Hematopoietic multipotent progenitor cell treated with erythropoietin and hydrocortisone succinate and interleukin-3 and kit ligand, for 17 days (in vitro differentiated cells): Measurements from ENCODE around the gene PIK3C2G.
"Not testable (repeated sequence)": the region's sequence is repeated elsewhere in the genome, so short reads cannot be mapped to it uniquely, and the experiment has no call there.

Experiments used
- DNase-seq: peaks from one replicate; pipeline ENCODE4 v3.0.0-alpha.2; 2015; ENCODE audit warnings: low spot score

Gene PIK3C2G

DNA sequence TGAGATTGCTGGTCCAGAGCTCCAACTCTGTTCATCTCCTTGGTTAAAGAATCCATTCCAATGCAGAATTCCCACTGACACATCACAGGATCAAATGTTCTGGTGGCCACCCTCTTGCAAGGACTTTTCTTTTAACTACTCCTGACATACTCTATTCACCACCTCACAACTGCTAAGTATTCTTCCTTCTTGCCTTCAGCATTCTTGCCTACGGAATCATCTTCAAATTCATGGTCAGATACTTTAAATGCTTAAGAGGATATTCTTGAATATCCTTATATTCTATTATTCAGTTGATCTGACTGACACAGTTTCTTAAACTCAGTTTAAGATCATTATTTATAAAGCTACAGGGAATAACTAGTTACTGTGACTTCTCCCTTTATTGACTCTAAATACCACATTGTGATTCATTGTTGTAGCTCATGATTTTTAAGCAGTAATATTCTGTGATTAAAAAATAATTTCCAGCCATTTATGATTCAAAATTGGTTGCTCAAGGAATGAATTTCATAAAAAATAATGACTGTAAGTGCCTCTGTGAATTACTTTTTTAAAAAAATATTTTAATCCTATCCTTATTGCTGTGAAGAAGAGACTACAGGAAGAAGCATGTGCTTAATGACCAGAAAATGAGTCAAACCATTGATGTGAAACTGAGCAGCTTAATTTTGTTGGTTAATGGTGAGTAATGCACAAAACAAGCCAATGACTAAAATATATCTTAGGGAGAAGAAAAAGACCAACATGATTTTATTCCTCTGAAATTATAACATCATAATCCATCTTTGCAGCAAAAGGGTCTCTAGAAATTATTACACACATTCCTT lies 207.1 kb downstream of the PIK3C2G start:
- DNase-seq: no peak

- no peak for DNase-seq
Observed at GRCh38 chr12:18470251-18470650, 208.9 kb downstream of the PIK3C2G start.

- DNase-seq: no peak
Observed at GRCh38 chr12:18472304-18472703, 211.0 kb downstream of the PIK3C2G start.

DNA sequence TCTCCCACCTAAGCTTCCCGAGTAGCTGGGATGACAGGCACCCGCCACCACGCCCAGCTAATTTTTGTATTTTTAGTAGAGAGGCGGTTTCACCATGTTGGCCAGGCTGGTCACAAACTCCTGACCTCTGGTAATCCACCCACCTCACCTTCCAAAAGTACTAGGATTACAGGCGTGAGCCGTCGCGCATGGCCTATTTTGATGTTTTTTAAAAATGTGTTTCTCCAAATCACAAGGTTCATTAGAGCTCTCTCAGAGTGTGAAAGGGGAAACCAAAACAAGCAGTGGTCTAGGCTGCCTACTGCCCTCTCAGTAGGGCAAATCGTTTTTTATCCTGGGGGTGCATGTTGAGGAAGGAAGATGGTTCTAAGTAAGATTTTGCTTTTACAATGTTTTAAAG lies 211.5 kb downstream of the PIK3C2G start:
- no peak for DNase-seq

GRCh38 chr12:18476861-18477260 lies 215.5 kb downstream of the PIK3C2G start:
- no peak for DNase-seq

GRCh38 chr12:18479256-18479655 lies 217.9 kb downstream of the PIK3C2G start:
- no peak for DNase-seq

DNA sequence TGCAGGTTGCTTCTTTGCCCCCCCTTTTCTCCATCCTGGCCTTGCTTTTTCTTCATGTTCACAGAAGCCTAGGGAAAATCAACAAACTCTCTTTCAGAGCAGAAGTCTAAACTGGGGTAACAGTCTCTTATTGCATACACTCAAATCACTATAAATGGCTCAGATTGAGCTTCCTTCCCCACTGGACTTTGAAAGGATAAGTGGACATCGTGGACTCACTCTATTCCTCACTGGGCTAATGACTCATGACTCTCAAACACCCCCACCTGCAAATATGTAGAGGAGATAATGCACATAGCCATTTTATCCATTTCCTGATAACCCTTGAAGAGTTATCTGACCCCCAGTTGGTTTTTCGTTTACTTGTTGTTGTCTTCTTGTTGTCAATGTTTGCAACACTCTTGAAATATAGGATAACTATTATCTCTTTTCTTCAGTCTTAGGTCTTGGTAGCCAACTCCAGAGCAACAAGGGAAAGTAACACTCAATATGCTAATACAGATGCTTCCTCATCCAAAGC lies 221.3 kb downstream of the PIK3C2G start:
- no peak for DNase-seq

- DNase-seq: no peak
Observed at GRCh38 chr12:18483698-18484325, 222.5 kb downstream of the PIK3C2G start.

DNA sequence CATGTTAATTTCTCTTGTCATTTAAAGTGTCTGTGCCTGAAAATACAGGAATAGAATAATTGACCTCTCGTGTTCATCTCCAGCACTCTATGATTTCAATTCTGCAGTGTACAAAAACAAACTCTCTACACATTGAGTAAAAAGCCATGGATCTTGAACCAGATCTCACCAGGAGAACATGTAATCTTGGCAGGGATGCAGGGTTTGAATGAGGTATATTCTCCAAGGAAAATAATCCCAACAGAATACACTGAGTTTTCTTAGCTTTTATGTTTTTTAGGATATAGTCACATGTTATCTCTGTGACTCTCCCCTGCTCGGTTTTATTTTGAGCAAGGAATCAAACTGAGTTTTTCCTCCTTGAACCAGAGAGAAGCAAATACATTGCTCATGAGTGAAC lies 224.7 kb downstream of the PIK3C2G start:
- no peak for DNase-seq

DNA sequence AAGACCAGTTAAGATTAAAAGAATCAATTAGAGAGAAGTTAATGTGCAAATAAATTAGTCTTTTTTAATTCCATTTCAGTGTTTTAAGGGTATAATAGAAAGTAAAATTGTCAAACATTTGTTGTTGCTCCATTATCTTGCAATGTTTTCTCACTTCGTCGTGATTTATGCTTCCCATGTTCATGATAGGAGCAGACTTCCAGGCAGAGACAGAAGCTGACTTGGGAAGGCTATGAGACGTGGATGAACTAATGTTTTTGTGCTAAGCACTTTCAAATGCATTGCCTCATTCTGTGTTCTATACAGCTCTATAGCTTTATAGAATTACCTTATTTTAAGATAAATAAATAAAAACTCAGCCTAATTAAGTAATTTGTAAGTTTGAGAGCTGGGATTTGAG lies 226.2 kb downstream of the PIK3C2G start:
- DNase-seq: no peak

- no peak for DNase-seq
Observed at GRCh38 chr12:18492372-18493025, 231.2 kb downstream of the PIK3C2G start.

- no peak for DNase-seq
Observed at GRCh38 chr12:18496156-18496555, 234.8 kb downstream of the PIK3C2G start.

DNA sequence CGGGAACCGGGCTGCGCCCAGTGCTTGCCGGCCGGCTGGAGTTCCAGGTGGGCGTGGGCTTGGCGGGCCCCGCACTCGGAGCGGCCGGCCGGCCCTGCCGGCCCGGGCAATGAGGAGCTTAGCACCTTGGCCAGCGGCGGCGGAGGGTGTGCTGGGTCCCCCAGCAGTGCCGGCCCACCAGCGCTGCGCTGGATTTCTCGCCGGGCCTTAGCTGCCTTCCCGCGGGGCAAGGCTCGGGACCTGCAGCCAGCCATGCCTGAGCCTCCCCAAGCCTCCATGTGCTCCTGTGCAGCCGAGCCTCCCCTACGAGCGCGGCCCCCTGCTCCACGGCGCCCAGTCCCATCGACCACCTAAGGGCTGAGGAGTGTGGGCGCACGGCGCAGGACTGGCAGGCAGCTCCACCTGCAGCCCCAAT lies 238.8 kb downstream of the PIK3C2G start:
- DNase-seq: not testable (repeated sequence)

- DNase-seq: not testable (repeated sequence)
Observed at GRCh38 chr12:18500736-18501135, 239.4 kb downstream of the PIK3C2G start.

DNA sequence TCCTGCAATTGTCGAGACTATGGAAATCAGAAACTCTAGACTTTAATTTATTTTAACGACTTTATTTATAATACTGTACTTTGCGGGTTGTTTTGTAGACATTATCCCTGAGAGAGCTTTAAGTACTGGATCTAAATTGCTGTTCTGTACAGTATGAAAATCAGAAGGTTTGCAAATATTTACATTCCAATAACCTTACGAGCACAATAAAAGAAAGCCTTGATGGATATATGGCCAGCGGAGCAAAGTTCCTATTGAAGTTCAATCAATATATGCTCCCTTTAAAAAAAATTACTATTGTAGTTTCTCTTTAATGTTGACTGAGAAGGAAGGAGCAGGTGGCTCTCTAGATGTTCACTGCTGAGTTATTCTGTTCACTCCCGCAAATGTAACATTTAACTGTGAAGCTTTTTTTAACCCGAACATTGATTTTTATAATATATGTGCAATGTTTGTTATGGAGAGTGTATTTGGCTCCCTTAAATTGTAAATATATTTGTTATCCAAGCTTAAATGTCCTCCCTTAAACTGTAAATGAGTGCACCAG lies 241.2 kb downstream of the PIK3C2G start:
- DNase-seq: no peak

- DNase-seq: no peak
Observed at GRCh38 chr12:18521461-18521860, 260.1 kb downstream of the PIK3C2G start.

DNA sequence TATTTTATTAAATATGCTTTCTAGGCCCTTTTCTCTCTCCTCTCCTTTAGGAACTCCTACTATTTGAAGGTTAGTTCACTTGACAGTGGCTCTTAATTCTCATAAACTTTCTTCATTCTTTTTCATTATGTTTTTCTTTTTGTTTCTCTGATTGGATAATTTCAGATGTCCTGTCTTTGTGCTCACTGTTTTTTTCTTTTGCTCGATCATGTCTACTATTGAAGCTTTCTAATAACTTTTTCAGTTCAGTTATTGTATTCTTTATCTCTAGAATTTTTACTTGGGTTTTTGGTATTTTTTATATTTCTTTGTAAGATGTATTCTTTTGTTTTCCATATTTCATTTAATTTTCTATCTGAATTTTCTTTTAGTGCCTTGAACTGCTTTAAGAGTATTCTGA lies 261.5 kb downstream of the PIK3C2G start:
- DNase-seq: no peak

- DNase-seq: not testable (repeated sequence)
Observed at GRCh38 chr12:18542497-18542896, 281.2 kb downstream of the PIK3C2G start.

DNA sequence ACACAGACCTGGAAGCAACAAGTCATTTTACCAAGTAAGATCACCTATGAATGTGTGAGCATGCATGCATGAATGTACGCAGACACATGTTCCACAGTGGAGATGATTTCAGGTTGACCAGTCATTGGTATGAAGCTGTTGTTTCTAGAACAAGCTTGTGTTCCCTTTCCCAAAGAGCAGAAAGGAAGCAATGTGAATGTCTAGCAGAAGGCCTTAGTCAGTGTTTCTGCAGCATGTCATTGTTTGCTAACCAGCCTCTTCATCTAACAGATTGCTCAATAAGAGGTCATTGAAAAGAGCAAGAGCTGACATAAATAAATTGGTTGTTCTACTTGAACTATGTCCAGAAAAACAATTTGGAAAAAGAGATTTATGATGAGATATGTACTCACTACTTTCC lies 285.1 kb downstream of the PIK3C2G start:
- no peak for DNase-seq

DNA sequence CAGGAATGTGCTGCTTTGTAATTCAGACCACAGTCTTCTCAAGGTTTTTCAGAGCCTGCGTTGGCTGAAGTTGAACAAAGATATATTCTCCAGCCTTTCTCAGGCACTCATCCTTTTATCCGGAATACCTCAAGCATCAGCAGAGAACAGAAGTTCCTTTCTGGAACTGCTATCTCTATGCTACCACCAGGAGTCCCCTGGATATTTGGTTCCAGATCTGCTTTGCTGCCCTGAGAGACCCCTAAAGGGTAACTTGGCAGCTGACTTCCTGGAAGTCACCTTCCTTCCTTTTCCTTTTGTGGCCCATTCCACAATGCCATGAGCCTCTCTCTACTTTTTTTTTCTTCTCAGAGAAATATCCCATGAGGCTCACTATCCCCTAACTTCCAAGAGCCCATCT lies 288.3 kb downstream of the PIK3C2G start:
- no peak for DNase-seq

GRCh38 chr12:18551106-18551505 lies 289.8 kb downstream of the PIK3C2G start:
- no peak for DNase-seq

DNA sequence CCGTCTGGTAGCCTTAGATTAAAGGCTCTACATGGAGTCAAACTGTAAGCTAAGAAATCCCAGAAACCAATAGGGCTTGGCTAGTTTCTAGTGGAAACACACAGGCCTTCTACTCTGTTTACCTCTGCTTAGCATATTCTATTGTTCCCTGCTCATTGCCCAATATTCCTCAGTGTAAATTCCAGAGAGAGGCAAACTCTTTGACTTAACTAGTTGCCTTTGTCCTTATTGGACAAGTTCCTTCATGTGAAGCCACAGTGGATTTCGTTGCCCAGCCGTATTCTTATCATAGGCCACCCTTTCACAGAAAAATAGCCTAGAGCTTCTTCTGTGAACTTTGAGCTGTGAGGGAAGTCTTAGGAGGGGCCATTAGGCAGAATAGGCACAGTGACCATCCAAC lies 290.4 kb downstream of the PIK3C2G start:
- no peak for DNase-seq

DNA sequence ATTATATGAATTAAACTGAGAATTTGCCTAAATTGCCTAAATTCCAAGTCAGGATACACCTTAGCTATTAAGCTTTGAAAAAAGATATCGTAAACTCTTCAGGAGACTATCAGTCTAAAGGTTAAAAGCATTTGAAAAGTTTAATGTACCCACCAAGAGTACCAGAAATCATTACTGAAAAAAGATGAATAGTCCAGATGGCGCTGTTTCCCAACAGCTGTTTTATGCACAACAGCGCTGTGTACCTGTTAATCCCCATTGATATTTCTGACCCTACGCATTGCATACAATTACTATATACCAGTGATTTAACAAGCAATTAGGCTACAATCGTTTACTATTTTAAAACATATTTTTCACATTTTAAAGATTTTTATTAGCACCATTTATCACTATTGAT lies 291.5 kb downstream of the PIK3C2G start:
- DNase-seq: no peak
